GM19463 (cell line): ENCODE results near the gene C2orf92.
"Not testable (repeated sequence)": the region's sequence is repeated elsewhere in the genome, so short reads cannot be mapped to it uniquely, and the experiment has no call there.

ENCODE experiments used
- ATAC-seq: cut with Tn5 transposase; IDR thresholded peaks from one replicate; pipeline ENCODE4 v1.9.1; 2021; ENCODE audit warnings: mild to moderate bottlenecking, moderate library complexity; ENCODE audit not compliant: unreplicated experiment

The C2orf92 gene

DNA sequence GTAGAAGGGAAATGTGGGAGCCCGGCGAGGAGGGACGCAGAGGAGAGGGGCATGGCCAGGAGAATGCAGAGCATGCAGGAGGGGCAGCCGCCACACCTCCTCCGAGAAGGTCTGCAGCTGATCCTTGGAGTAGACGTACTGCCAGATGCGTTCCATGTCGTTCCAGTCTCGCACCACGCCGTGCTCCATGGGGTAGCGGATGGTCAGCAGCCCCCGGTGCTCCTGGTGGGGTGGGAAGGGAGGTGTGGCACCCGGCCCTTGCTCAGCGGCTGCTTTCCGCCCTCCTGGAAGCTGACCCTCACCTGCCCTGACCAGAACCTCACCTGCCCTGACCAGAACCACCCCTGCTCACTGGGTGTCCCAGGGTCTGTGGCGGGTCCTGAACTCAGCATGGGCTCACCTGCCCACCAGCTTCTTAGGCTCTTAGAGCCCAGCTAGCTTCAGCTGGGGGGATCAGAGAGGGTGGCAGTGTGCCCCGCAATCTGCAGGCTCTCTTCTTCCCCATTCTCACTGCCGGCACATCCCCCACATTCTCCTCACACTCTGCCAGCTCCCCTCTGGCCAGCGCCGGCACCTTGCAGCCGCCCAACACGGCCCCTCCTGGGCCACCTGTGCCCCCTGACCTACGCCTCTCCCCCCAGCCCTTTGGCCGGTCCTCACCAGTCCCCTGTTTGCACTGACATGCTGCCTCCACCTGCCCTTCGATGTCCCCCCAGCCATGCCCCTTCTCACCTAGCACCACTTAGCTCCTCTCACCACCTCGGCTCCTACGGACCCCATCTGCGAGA is 10.1 kb upstream of the C2orf92 start:
- ATAC-seq: no peak

DNA sequence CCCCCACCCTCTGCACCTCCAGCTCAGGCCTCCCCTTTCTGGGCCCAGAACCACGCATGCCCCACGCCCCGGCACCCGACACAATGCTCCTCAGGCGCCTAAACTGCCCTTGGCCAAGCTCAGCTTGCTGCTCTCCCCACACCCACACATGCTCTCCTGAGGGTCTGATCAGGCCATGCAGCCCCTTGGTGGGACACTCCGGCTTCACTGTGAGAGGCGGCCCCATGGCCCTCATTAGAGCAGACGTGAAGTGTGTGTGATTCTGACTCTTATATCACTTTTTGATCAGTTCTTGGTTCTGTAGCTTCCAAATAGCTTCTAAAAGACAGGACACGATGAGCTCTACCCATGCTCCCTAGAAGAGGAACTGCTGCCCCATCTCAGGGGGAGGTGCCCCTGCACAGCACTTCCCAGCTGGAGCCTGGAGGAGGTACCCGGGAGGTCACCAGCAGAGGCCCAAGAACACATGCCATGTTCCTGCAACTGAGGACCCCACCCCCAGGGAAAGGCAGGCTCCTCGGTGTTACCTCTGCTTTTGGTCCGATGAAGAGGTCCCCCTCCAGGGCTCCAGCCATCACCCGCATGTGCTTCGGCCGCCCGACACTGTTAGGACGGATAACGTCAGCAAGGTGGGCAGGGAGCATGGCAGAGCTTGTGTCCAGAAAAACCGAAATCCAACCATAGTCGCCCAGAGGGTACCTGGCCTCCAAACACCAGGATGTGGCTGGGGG is 9.3 kb upstream of the C2orf92 start:
- no peak for ATAC-seq

DNA sequence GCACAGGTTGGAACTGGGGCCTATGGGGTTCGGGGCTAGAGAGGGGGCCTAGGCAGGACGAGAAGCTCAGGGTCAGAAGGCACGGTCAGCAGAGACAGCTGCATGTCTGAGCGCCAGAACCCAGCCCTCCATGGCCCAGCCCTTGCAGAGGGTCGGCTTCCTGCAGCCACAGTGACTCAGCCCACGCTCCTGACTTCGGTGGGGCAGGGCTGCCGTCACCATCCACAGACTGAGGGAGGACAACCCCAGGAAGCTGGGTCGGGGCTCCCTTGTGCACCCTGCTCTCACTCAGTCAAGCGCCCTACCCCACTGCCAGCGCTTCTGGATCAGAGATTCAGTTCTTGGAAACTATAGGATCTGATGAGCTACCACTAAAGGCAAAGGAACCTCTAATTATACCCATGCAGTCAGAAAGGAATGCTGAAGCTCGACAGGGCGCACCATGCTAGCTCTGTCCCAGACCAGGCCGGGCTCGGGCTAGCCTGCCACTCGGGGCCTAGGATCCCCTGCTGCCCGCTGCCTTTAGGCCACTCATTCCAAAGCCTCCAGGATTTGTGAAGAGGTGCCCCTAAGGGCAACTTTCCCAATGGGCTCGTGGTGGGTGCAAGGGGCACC is 8.6 kb upstream of the C2orf92 start:
- no peak for ATAC-seq

DNA sequence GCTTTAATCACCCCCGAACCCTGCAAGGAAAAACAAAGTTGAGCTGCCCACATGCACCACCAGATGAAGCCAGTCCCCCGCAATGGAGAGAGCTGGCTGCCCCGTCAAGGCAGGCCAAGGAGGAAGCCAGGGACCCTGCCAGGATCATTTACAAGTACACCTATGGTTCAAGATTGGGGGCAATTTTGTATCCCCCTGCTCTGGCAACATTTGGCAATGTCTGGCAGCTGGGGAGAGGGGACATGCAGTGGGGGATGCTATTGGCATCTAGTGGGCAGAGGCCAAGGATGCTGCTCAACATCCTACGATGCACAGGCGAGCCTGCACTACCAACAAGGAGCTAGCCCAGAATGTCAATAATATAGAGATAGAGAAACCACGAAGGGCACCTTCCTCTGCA is 7.6 kb upstream of the C2orf92 start:
- ATAC-seq: no peak

DNA sequence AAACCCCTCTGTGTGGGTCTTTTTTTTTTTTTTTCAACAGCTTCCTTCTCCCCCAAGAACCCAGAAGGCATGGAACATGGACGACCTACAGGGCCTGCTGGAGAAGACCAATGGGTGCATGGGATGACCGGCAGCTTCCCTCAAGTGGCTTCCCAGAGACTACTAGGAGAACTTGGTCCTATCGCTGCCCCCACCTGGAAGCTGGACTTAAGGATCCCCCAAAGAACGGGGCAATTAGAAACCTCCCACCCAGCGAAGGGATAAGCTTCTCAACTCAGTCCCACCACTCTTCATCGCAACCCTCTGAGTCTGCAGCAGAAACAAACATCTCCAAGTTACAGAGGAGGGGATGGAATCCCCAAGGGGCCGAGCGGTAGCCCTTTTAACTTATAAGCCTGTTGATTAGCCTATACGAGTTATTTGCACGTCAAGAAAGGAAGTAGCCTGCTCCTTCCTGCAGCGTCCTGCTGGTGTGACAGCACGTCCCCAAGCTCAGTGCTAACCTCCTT is 7.1 kb upstream of the C2orf92 start:
- peak; percentile 17 for ATAC-seq

DNA sequence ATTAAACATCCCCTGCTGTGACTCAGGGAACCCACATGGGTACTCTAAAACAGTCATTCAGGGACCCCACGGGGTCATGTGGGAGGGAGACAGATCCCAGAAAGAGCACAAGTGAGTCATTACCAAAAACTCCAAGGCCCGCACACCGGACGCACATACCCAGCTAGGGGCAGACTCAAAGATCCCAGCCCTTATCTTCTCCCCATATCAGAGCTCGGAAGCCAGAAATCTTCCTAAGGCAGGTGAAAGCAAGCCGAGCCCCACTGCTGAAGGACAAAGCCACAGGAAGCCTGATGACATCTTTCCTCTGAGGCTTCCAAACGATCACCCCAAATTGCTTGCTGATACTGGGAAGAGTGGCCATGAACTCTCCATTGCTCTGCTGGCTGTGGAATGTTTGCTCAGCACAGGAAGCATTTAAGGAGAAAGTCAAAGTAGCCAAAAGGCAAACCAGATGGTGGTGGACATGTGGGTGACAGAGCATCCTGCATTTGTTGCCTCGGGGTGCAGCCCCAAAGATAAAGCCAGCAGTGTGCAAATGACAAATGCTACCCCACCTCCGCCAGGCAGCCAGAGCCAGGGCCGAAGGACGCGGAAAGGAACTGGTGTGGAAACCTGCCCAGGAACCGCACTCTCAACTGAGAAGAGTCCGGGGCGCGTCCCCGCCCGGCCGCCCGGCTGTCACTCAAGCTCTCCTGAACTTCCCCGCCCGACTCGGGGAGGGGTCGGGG is 6.5 kb upstream of the C2orf92 start:
- peak; percentile 47 for ATAC-seq

DNA sequence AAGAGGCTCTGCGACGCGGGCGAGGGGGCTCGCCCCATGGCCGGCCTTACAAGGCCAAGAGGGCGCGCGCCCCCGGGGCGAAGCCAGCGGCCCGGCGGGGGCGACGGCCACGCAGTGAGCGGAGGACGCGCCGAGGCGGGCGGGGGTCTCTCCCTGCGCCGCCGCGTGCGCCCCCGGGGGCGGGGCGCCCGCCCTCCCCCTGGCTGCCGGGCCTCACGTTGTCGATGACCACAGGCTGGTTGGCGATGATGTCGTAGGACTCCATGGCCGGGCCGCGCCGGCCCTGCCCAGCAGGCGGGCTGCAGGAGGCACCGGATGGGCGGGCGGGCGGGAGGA is 5.9 kb upstream of the C2orf92 start:
- no peak for ATAC-seq

DNA sequence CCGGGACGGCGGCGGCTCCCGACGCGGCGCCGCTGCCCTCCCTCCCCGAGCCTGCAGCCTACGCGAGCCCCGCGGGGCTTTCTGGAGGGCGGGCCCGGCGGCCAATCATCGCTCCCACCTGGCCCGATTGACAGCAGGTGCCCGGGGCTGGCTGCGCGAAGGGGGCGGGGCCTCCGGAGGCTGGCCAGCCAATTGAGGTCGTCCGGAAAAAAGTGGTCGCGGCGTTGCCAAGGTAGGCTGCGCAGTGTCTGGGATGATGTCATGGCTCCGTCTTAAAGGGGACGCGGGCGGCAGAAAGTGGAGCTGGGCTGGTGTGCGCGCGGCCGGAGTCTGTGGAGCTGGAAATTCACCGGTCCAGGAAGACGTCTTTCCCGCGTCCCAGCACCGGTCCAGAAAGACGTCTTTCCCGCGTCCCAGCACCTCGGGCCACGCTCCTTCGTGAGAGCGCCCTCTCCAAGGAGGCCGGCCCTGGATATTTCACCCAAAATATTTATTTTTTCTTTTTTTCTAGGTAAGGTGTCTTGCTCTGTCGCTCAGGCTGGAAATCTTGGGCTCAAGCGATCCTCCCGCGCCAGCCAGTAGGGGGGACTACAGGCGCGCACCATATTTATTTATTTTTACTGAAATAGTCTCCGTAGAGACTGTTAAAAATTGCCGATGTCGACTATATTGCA is 5.4 kb upstream of the C2orf92 start, which contains the start of gene ACTR1B:
Gene ACTR1B (minus strand): TSS at position 83 of the 674 bp plus-strand sequence. CDS start 154 bp downstream, outside the sequence.
- ATAC-seq: peak; percentile 81

DNA sequence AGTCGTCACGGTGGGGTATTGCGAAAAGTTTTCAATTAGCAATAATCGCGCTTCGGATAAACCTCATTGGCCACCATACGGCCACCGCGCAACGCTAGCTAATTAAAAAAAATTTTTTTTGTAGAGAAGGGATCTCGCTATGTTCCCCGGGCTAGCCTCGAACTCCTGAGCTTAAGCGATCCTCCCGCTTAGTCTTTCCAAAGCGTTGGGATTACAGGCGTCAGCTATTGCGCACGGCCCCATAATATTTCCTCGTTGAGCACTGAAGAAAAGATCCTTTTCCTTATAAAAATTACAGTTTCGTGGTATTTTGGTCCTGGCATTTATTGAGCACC is 4.9 kb upstream of the C2orf92 start:
- no peak for ATAC-seq

DNA sequence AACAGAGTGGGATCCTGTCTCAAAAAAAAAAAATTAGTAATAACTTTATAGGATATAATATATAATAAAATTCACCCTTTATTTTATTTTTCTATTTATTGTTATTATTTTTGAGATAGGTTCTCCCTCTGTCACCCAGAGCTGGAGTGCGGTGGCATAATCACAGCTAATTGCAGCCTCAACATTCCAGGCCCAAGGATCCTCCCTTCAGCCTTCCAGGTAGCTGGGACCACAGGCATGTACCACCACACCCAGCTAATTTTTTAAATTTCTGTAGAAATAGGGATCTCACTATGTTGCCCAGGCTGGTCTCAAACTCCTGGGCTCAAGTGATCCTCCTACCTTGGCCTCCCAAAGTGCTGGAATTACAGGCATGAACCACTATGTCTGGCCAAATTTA is 958 bp downstream of the C2orf92 start:
- no peak for ATAC-seq

DNA sequence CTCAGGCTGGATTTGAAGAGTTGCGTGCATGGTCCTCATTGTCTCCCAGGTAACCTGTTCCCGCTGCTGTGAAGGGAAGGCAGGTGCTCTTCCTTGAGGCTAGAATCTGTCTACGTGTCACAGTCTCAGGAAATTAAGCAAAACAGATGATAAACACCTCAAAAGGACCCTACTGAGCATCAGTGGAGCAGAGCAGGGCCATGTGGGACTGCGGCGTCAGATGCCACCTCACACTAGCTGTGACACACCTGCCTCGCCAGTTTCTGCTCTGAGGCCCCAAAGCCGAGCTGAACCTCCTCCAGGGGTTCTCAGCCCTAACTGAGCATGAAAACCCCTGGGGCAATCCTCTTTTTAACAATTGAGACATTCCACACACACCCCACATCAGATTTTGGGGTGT is 2.0 kb downstream of the C2orf92 start:
- ATAC-seq: no peak

DNA sequence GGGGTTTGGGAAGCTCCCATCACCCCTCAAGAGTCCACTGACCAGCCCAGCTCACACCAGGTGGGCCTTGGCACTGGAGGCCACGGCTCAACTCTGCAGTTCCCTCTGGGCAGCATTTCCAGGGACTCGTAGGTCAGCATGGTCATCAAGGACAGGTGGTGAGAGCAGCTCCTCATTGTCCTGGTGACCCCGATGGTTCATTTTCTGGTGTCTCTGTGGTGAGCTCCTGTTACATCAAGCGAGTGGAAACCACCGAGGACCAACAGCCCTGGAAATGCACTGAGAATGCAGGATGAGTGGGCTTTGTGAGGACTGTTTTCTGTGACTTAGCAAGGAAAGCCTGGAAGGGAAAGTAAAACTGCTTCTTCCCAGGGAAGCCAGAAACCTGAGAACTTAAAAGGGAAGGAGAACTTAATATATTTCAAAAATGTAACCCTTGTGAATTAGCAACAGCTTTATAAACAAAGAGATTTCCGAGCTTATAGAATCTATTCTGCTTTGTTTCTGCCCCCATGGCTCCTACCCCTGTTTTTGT is 3.2 kb downstream of the C2orf92 start:
- not testable (repeated sequence) for ATAC-seq

DNA sequence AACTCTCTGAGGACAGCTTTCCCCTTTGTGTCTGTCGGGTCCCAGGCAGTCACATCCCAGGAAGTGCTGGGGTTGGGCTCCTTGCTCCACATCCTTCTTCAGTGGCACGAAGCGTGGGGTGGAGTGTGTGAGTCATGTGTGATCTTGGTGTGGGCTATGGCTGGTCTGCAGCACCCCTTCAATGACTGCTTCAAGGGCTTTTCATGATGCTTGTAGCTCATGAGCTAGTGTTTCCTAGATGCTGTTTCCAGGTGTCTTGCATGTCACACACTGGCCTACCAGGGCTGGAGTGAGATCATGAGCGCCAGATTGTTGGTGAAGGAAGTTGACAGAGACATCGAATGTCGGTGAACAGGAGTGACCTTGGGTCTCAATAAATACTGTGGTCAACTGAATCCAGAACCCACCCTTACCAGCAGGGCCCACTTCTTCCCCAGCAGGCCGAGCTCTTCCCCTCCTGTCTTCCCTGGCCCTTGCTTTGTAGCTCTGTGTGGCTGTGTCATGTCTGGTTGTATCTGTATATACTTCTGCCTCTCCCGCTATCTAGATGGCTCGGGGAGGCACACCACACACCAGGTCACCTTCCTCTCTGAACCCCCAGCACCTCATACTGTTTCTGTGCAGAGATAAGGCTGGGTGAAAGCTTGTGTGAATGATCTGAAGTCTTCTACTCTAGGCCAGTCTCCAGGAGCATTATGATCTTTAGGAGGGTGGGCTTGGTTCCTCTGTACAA is 3.8 kb downstream of the C2orf92 start:
- no peak for ATAC-seq

DNA sequence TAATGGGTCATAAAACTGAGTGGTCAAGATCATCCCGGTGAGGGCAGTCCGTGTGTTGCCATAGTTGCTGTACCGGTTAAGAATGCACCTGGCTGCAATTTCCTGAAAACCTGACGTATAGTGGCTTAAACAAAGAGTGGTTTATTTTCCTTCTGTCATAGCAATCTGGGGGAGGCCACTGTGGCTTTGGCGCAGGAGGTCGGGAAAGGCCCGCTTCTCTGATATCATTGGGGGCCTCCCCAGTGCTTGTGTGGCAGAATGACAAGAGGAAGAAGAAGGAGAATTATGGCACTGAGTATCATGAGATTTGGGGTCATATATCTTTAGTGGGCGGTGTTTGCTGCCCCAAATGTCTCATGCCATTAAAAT is 4.4 kb downstream of the C2orf92 start:
- no peak for ATAC-seq

DNA sequence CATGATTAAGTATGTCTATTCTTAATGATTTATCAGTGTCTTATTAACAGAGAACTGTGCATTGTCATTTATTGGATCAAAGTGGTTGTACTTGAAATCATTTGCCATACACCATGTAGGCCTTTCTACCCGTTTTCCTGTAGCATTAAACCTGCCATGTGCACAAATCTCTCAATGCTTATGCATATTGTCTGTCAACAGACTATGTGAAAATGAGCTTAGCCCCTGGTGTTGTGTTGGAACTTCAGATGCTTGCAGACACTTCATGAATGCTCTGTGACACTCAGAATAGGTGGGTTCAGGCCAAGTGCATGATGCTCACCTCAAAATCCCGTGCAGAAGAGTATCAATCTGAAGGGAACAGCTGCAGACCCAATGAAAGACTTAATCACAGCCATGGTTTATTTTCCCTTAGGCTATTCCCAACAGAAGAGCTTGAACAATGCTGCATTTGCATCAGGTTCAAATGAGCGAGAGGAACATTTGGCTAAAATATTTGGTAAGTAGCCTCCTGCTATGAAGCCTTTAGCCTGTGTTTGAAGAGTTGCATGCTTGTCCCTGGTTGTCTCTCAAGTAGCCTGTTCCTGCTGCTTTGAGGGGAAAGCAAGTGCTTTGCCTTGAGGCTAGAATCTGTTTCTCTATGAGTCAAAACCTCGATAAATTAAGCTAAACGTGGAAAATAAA is 6.1 kb downstream of the C2orf92 start:
- ATAC-seq: no peak

DNA sequence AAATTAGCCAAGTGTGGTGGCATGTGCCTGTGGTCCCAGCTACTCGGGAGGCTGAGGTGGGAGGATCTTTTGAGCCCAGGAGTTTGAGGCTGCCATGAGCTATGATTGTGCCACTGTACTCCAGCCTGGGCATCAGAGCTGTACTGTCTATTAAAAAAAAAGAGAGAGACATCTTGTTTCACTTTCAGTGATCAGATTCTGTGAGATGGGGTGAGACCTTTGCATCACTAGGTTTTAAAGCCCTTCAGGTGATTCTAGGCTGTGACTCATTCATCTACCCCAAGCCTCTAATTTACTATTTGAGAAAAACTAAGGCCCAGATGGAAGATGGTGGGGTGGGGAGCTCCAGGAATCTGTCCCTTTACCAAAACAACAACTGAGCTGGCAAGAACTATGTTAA is 7.1 kb downstream of the C2orf92 start:
- ATAC-seq: no peak

DNA sequence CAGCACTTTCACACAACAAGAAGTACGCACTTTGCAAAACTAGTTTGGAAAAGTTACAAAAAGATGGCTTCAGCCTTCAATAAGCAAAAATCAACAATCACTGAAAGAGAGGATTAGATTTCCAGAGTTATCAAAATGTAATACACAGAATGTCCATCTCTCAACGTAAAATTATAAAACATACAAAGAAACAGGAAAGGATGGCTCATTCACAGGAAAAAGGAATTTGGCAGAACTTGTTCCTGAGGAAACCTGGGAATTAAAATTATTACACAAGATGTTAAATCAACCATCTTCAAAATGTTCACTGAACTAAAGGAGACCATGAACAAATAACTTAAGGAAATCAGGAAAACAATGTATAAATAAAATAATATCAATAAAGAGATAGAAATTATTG is 8.0 kb downstream of the C2orf92 start:
- no peak for ATAC-seq

DNA sequence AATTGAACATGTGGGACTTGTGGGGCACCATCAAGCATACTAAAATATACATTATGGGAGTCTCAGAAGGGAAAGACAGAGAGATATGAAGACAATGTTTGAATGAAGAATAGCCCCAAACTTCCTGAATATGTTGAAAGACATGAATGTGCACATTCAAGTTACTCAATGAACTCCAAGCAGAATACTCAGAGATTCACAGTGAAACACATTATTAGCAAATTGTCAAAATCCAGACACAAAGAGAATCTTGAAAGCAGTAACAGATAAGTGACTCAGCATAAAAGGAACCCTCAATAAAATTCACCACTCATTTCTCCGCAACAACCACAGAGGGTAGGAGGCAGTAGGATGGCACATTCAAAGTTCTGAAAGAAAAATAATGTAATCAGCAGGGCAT is 8.8 kb downstream of the C2orf92 start:
- ATAC-seq: no peak

DNA sequence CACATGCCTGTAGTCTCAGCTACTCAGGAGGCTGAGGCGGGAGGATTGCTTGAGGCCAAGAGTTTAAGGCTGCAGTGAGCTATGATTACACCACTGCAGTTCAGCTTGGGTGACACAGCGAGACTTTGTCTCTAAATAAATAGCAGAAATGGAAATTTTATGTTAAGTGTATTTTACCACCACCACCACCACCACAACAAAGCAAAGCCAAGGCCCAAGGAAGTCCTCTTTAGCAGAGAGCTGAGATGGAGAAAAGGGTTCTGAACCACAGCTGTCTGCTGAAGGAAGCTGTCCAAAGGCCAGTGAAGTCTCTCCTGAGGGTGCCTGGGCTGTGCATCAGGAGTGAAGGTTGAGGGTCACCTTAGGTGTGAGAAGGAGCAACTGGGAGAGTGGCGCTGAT is 17.7 kb downstream of the C2orf92 start:
- not testable (repeated sequence) for ATAC-seq
